HCT116 (cell line): ENCODE measurements around the gene TTC23. TPM values are rescaled to one million over a fixed set of nuclear protein-coding genes. Genes with fewer than 3 reads are reported as not detected.

Experiments
- ATAC-seq: fragments of 200-7000 bp; cut with Tn5 transposase; 2 replicates; pipeline ENCODE4 v1.9.1; 2020; ENCODE audit warnings: mild to moderate bottlenecking, moderate library complexity
- BruUV-seq: library from RNA; stranded (reverse); fragments of 400-500 nt; replicated peaks from 2 replicates; lab custom pipeline; 2021; lab: Mats Ljungman, UMichigan
- CTCF ChIA-PET: fragments of 300-600 bp; sonication (Branson Sonifier 250); formaldehyde crosslinking; loops from one replicate; lab custom pipeline; 2021; ENCODE audit warnings: antibody characterized with exemption; lab: Charles Lee
- POLR2A ChIA-PET: fragments of 300-600, 350-600 bp; sonication (Branson Sonifier 250); formaldehyde crosslinking; loops from one replicate; lab custom pipeline; 2021; ENCODE audit warnings: antibody characterized with exemption; lab: Charles Lee
- RAD21 ChIA-PET, 2 experiments: fragments of 300-600 bp; sonication (Branson Sonifier 250); formaldehyde crosslinking; loops; one replicate each; lab custom pipeline; 2023; ENCODE audit warnings: low total read pairs in 2 of 2; ENCODE audit not compliant: uncharacterized antibody in 2 of 2, unreplicated experiment in 2 of 2, low non-redundant PET in 1 of 2; lab: Charles Lee
- DNase-seq: peaks from one replicate; pipeline ENCODE4 v3.0.0-alpha.2; 2010; ENCODE audit warnings: low read depth, low spot score
- H2AFZ ChIP-seq: fragments of 200-600 bp; shearing (Covaris generic), sonication (generic); 2 replicates; pipeline ENCODE4 v1.6.1; 2017; ENCODE audit warnings: low read depth, mixed run types, mixed read lengths, antibody characterized with exemption, low read length; ENCODE audit not compliant: poor library complexity, severe bottlenecking
- H3K27ac ChIP-seq: 2 replicates; pipeline ENCODE4 v1.5.1; 2012; ENCODE audit warnings: low read depth, low read length
- H3K27me3 ChIP-seq: fragments of 200-600 bp; sonication (generic); 2 replicates; pipeline ENCODE4 v1.6.1; 2016; ENCODE audit warnings: mixed run types, low read length, mixed read lengths; ENCODE audit not compliant: insufficient read depth
- H3K36me3 ChIP-seq, 2 experiments: fragments of 200-500 bp in 1 of 2; fragments of 200-600 bp in 1 of 2; sonication (Bioruptor generic) in 1 of 2; sonication (generic) in 1 of 2; 2 replicates each; pipeline versions ENCODE4 v1.5.1 to v1.6.1; 2014 to 2016; ENCODE audit warnings: low read length in 2 of 2, inconsistent platforms in 1 of 2, mixed read lengths in 1 of 2, mixed run types in 1 of 2; ENCODE audit not compliant: insufficient read depth in 2 of 2, control insufficient read depth in 1 of 2
- H3K4me1 ChIP-seq, 2 experiments: fragments of 200-600 bp in 1 of 2; sonication (generic) in 1 of 2; 2 replicates each; pipeline versions ENCODE4 v1.5.1 to v1.6.1; 2012 to 2017; ENCODE audit warnings: low read length in 2 of 2, inconsistent platforms in 1 of 2, mild to moderate bottlenecking in 1 of 2, mixed read lengths in 1 of 2, mixed run types in 1 of 2, moderate library complexity in 1 of 2; ENCODE audit not compliant: insufficient read depth in 2 of 2, control insufficient read depth in 1 of 2
- H3K4me2 ChIP-seq: fragments of 200-600 bp; sonication (generic); 2 replicates; pipeline ENCODE4 v1.6.1; 2017; ENCODE audit warnings: mixed run types, low read length, mixed read lengths
- H3K4me3 ChIP-seq, 2 experiments: fragments of 200-600 bp in 1 of 2; sonication (generic) in 1 of 2; replicated peaks in 1 of 2; 2 replicates each; pipeline ENCODE4 v1.5.1; 2011 to 2016; ENCODE audit warnings: low read length in 2 of 2, control low read depth in 1 of 2, low read depth in 1 of 2, mild to moderate bottlenecking in 1 of 2, mixed read lengths in 1 of 2, mixed run types in 1 of 2
- H3K79me2 ChIP-seq: fragments of 200-600 bp; sonication (generic); 2 replicates; pipeline ENCODE4 v1.6.1; 2017; ENCODE audit warnings: mild to moderate bottlenecking, mixed run types, low read length, moderate library complexity, mixed read lengths; ENCODE audit not compliant: insufficient read depth
- H3K9ac ChIP-seq: fragments of 200-600 bp; sonication (generic); 2 replicates; pipeline ENCODE4 v1.6.1; 2016; ENCODE audit warnings: low read length, mixed read lengths
- H3K9me2 ChIP-seq: fragments of 200-600 bp; sonication (generic), shearing (Covaris generic); 2 replicates; pipeline ENCODE4 v1.6.1; 2017; ENCODE audit warnings: mixed run types, mild to moderate bottlenecking, moderate library complexity; ENCODE audit not compliant: insufficient read depth
- H3K9me3 ChIP-seq, 2 experiments: fragments of 200-500 bp in 1 of 2; fragments of 200-600 bp in 1 of 2; sonication (Bioruptor generic) in 1 of 2; sonication (generic) in 1 of 2; 2 replicates each; pipeline ENCODE4 v1.6.1; 2014 to 2017; ENCODE audit warnings: low read length in 2 of 2, mixed read lengths in 2 of 2, inconsistent platforms in 1 of 2, low read depth in 1 of 2, mild to moderate bottlenecking in 1 of 2, mixed run types in 1 of 2, moderate library complexity in 1 of 2; ENCODE audit not compliant: control insufficient read depth in 1 of 2, insufficient read depth in 1 of 2
- H4K20me1 ChIP-seq: fragments of 200-600 bp; sonication (generic), shearing (Covaris generic); 2 replicates; pipeline ENCODE4 v1.6.1; 2017; ENCODE audit warnings: mixed run types, mild to moderate bottlenecking, moderate library complexity; ENCODE audit not compliant: insufficient read depth
- ATF3 ChIP-seq: IDR thresholded peaks from 2 replicates; pipeline ENCODE4 v1.6.1; 2012
- CBX3 ChIP-seq: IDR thresholded peaks from 2 replicates; pipeline ENCODE4 v1.6.1; 2012; ENCODE audit warnings: low read depth
- CEBPB ChIP-seq: IDR thresholded peaks from 2 replicates; pipeline ENCODE4 v1.6.1; 2012; ENCODE audit warnings: low read depth
- CTCF ChIP-seq, 3 experiments: fragments of 200-600 bp in 1 of 3; sonication (generic) in 1 of 3; IDR thresholded peaks in 2 of 3; conservative IDR thresholded peaks in 1 of 3; 2 replicates each; pipeline ENCODE4 v1.5.1; 2012 to 2017; ENCODE audit warnings: low read depth in 2 of 3, low read length in 2 of 3, antibody characterized with exemption in 1 of 3, borderline replicate concordance in 1 of 3, control low read depth in 1 of 3, mild to moderate bottlenecking in 1 of 3, mixed read lengths in 1 of 3, mixed run types in 1 of 3, moderate library complexity in 1 of 3; ENCODE audit not compliant: insufficient read depth in 1 of 3
- EGR1 ChIP-seq: IDR thresholded peaks from 2 replicates; pipeline ENCODE4 v1.6.1; 2012; ENCODE audit warnings: low read depth
- ELF1 ChIP-seq: IDR thresholded peaks from 2 replicates; pipeline ENCODE4 v1.6.1; 2012; ENCODE audit warnings: low read depth, borderline replicate concordance
- EZH2phosphoT487 ChIP-seq: fragments of 200-600 bp; IDR thresholded peaks from 2 replicates; pipeline ENCODE4 v1.6.1; 2018; ENCODE audit warnings: antibody characterized with exemption, borderline replicate concordance
- FOSL1 ChIP-seq: IDR thresholded peaks from 2 replicates; pipeline ENCODE4 v1.6.1; 2012; ENCODE audit warnings: low read depth
- JUND ChIP-seq: IDR thresholded peaks from 2 replicates; pipeline ENCODE4 v1.6.1; 2012
- POLR2A ChIP-seq: IDR thresholded peaks from 2 replicates; pipeline ENCODE4 v1.7.0; 2011; ENCODE audit warnings: borderline replicate concordance; ENCODE audit not compliant: insufficient read depth, insufficient read length; ENCODE audit errors: extremely low read depth
- POLR2AphosphoS5 ChIP-seq: IDR thresholded peaks from 2 replicates; pipeline ENCODE4 v1.6.1; 2011; ENCODE audit warnings: mild to moderate bottlenecking, low read depth, low read length, moderate library complexity
- RAD21 ChIP-seq: IDR thresholded peaks from 2 replicates; pipeline ENCODE4 v1.6.1; 2012; ENCODE audit warnings: low read depth, mild to moderate bottlenecking
- SIN3A ChIP-seq: IDR thresholded peaks from 2 replicates; pipeline ENCODE4 v1.6.1; 2012; ENCODE audit warnings: low read depth
- SP1 ChIP-seq: IDR thresholded peaks from 2 replicates; pipeline ENCODE4 v1.6.1; 2012; ENCODE audit warnings: low read depth
- SRF ChIP-seq: IDR thresholded peaks from 2 replicates; pipeline ENCODE4 v1.6.1; 2012; ENCODE audit warnings: low read depth
- TCF7L2 ChIP-seq: IDR thresholded peaks from 2 replicates; pipeline ENCODE4 v1.7.0; 2011; ENCODE audit warnings: borderline replicate concordance, inconsistent platforms; ENCODE audit not compliant: insufficient read depth, insufficient read length; ENCODE audit errors: extremely low read depth
- YY1 ChIP-seq: IDR thresholded peaks from 2 replicates; pipeline ENCODE4 v1.6.1; 2011; ENCODE audit warnings: low read length, low read depth, moderate library complexity, mild to moderate bottlenecking; ENCODE audit not compliant: insufficient replicate concordance; ENCODE audit errors: extremely low read depth
- ZFX ChIP-seq: fragments of 450-650 bp; IDR thresholded peaks from 2 replicates; pipeline ENCODE4 v1.6.1; 2017
- ZNF274 ChIP-seq: fragments of 200-500 bp; sonication (Bioruptor generic); IDR thresholded peaks from 2 replicates; pipeline ENCODE4 v1.6.1; 2014; ENCODE audit warnings: mild to moderate bottlenecking, low read depth, low read length, inconsistent platforms
- intact Hi-C: fragments of 100-400 bp; cut with micrococcal nuclease; formaldehyde crosslinking; loops from 2 replicates; pipeline ENCODE4 v1.10.0; 2022
- total RNA-seq: library from RNA; stranded (reverse); gene quantifications from one replicate; pipeline ENCODE4 v1.2.1, GENCODE V29; 2021; ENCODE audit not compliant: unreplicated experiment

Gene TTC23
- total RNA-seq, 1 experiment from 2014 or later, result 10.2 TPM

- BruUV-seq, result no TSS peak
- Histone ChIP-seq H4K20me1 (no peaks in the 10 kb centered on the region), H3K36me3 (0 out of 4 replicates have a peak, but pooled peaks cover 0 to under 1% of the 10 kb centered on the region in 2 experiments), H3K4me3 (no peak overlapping the region), H3K27me3 (no peaks in the 10 kb centered on the region), H2AFZ (no peak overlapping the region), H3K27ac (no peak overlapping the region), H3K9me3 (no peaks in the 10 kb centered on the region), H3K79me2 (no peaks in the 10 kb centered on the region), H3K4me1 (no peaks in the 10 kb centered on the region), H3K4me2 (no peak overlapping the region), H3K9me2 (no peaks in the 10 kb centered on the region), H3K9ac (no peak overlapping the region)
- POLR2A ChIA-PET, result no interaction called here
- DNase-seq (no peak), ATAC-seq (no peak)
- intact Hi-C loops, result loop anchor here (2.0 to 10.0 kb wide), 3 partner anchors 90 to 770 kb away; no protein-coding TSS in a partner anchor
- CTCF ChIA-PET, result interaction anchor here (1.4 kb wide), 1 partner anchor 118 kb away, joined by 3 read pairs; no protein-coding TSS in a partner anchor
- TF ChIP-seq RAD21 (no peak), TCF7L2 (no peak), EGR1 (no peak), SP1 (no peak), EZH2phosphoT487 (no peak), ZFX (no peak), CTCF (IDR thresholded peaks at IDR 0.05 in 2 of 3, conservative IDR thresholded peaks at IDR 0.05 in 1 of 3; ENCODE audit: borderline replicate concordance in 1 of 3, insufficient read depth in 1 of 3, low read depth in 2 of 3, low read length in 2 of 3) (no peak), CBX3 (no peak), POLR2AphosphoS5 (no peak), SRF (no peak), POLR2A (no peak), CEBPB (no peak), ATF3 (no peak), YY1 (no peak), SIN3A (no peak), ELF1 (no peak), FOSL1 (no peak), JUND (no peak), ZNF274 (no peak)
- RAD21 ChIA-PET, result interaction anchor here in 1 of 2 experiments (0.7 kb wide), 1 partner anchor 113 kb away, joined by 3 read pairs; no protein-coding TSS in a partner anchor
Measured at GRCh38 chr15:99212406-99212805, 37.0 kb downstream of the TTC23 start.
